ENCODE results near the gene LHX6.

DNA sequence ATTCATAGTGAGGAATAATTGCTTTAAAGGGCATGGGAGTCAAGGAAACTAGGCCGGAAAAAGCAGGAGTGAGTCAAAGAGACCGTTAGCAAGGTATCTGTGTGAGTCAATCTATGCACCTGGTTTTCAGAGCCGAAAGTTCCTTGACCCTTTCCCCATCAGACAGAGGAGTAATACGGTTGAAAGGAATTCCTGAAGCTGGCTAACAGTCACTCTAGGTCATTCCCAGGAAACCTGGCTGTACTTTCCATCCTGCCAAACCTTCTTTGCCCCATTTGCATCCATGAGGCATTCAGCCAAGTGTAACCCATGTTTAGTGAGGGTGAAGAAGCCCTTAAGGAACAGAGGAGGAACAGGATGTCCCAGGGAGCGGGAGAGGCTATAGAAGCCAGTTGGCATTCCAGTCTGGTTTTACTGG is 19.7 kb upstream of the LHX6 start:
- TF ChIP-seq, protein P1, sequence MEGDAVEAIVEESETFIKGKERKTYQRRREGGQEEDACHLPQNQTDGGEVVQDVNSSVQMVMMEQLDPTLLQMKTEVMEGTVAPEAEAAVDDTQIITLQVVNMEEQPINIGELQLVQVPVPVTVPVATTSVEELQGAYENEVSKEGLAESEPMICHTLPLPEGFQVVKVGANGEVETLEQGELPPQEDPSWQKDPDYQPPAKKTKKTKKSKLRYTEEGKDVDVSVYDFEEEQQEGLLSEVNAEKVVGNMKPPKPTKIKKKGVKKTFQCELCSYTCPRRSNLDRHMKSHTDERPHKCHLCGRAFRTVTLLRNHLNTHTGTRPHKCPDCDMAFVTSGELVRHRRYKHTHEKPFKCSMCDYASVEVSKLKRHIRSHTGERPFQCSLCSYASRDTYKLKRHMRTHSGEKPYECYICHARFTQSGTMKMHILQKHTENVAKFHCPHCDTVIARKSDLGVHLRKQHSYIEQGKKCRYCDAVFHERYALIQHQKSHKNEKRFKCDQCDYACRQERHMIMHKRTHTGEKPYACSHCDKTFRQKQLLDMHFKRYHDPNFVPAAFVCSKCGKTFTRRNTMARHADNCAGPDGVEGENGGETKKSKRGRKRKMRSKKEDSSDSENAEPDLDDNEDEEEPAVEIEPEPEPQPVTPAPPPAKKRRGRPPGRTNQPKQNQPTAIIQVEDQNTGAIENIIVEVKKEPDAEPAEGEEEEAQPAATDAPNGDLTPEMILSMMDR (IDR thresholded peaks at IDR 0.05): no peak
- TF ChIP-seq, protein P2, sequence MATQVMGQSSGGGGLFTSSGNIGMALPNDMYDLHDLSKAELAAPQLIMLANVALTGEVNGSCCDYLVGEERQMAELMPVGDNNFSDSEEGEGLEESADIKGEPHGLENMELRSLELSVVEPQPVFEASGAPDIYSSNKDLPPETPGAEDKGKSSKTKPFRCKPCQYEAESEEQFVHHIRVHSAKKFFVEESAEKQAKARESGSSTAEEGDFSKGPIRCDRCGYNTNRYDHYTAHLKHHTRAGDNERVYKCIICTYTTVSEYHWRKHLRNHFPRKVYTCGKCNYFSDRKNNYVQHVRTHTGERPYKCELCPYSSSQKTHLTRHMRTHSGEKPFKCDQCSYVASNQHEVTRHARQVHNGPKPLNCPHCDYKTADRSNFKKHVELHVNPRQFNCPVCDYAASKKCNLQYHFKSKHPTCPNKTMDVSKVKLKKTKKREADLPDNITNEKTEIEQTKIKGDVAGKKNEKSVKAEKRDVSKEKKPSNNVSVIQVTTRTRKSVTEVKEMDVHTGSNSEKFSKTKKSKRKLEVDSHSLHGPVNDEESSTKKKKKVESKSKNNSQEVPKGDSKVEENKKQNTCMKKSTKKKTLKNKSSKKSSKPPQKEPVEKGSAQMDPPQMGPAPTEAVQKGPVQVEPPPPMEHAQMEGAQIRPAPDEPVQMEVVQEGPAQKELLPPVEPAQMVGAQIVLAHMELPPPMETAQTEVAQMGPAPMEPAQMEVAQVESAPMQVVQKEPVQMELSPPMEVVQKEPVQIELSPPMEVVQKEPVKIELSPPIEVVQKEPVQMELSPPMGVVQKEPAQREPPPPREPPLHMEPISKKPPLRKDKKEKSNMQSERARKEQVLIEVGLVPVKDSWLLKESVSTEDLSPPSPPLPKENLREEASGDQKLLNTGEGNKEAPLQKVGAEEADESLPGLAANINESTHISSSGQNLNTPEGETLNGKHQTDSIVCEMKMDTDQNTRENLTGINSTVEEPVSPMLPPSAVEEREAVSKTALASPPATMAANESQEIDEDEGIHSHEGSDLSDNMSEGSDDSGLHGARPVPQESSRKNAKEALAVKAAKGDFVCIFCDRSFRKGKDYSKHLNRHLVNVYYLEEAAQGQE (IDR thresholded peaks at IDR 0.05; ENCODE audit: insufficient read depth in 1 of 2, low read depth in 2 of 2, low read length in 1 of 2): no peak
- TF ChIP-seq POLR2AphosphoS5 (IDR thresholded peaks at IDR 0.05; ENCODE audit: low read depth, low read length) (no peak), SIN3A (IDR thresholded peaks at IDR 0.05; ENCODE audit: borderline replicate concordance, insufficient read depth, low read depth, low read length) (no peak), TCF7L2 (IDR thresholded peaks at IDR 0.05; ENCODE audit: low read depth, low read length) (no peak)

Measured in Panc1 (cell line).